WTC11 (cell line): ENCODE data around the gene HOXA10. TPM values are rescaled to one million over a fixed set of nuclear protein-coding genes. Genes with fewer than 3 reads are reported as not detected.
A peak's percentile ranks its signal among the peaks of the same experiment; 100 is the strongest.

Experiments used
- ATAC-seq: fragments of 200-7000 bp; cut with Tn5 transposase; 2 replicates; pipeline ENCODE4 v1.10.0; 2021; ENCODE audit warnings: mild to moderate bottlenecking, moderate library complexity
- CTCF ChIA-PET: fragments of 300-600 bp; sonication (Branson Sonifier 250); formaldehyde crosslinking; loops from one replicate; lab custom pipeline; 2021; ENCODE audit warnings: antibody characterized with exemption; lab: Charles Lee
- POLR2A ChIA-PET: fragments of 350-600 bp; sonication (Branson Sonifier 250); formaldehyde crosslinking; loops from one replicate; lab custom pipeline; 2021; ENCODE audit warnings: antibody characterized with exemption; lab: Charles Lee
- DNase-seq: peaks from one replicate; pipeline ENCODE4 v3.0.0; 2021; ENCODE audit warnings: low spot score
- H3K27ac Mint-ChIP-seq: 2 replicates; pipeline ENCODE4 v1.8.0; 2021; ENCODE audit warnings: mixed read lengths
- H3K27me3 Mint-ChIP-seq: 2 replicates; pipeline ENCODE4 v1.8.0; 2021; ENCODE audit warnings: low read depth, mild to moderate bottlenecking, moderate library complexity, mixed read lengths
- H3K36me3 Mint-ChIP-seq: 2 replicates; pipeline ENCODE4 v1.8.0; 2021; ENCODE audit warnings: mixed read lengths
- H3K4me1 Mint-ChIP-seq: 2 replicates; pipeline ENCODE4 v1.8.0; 2022; ENCODE audit warnings: mixed read lengths
- H3K4me3 Mint-ChIP-seq: 2 replicates; pipeline ENCODE4 v1.8.0; 2021; ENCODE audit warnings: mild to moderate bottlenecking, moderate library complexity, mixed read lengths
- H3K9me3 Mint-ChIP-seq: 2 replicates; pipeline ENCODE4 v1.8.0; 2021; ENCODE audit warnings: mixed read lengths
- CBFB ChIP-seq: sonication (generic); formaldehyde crosslinking; IDR thresholded peaks from 2 replicates; pipeline ENCODE4 v1.8.1; 2022; ENCODE audit warnings: mild to moderate bottlenecking, low read depth, missing genetic modification reagents
- ETV6 ChIP-seq: sonication (generic); formaldehyde crosslinking; IDR thresholded peaks from 2 replicates; pipeline ENCODE4 v1.8.1; 2022; ENCODE audit warnings: mild to moderate bottlenecking, missing genetic modification reagents
- FOXJ3 ChIP-seq: sonication (generic); formaldehyde crosslinking; IDR thresholded peaks from 2 replicates; pipeline ENCODE4 v1.9.0; 2021; ENCODE audit warnings: missing genetic modification reagents, mild to moderate bottlenecking, borderline replicate concordance
- HMGA2 ChIP-seq: fragments of 250-450 bp; sonication (Bioruptor Pico); IDR thresholded peaks from 2 replicates; pipeline ENCODE4 v1.4.0; 2021; ENCODE audit warnings: mild to moderate bottlenecking, moderate library complexity
- NR2C2 ChIP-seq: sonication (generic); formaldehyde crosslinking; IDR thresholded peaks from 2 replicates; pipeline ENCODE4 v1.8.0; 2022; ENCODE audit warnings: mild to moderate bottlenecking, missing genetic modification reagents
- TEAD1 ChIP-seq: sonication (generic); formaldehyde crosslinking; IDR thresholded peaks from 2 replicates; pipeline ENCODE4 v1.8.0; 2022; ENCODE audit warnings: mild to moderate bottlenecking, missing genetic modification reagents
- ZNF121 ChIP-seq: sonication (generic); formaldehyde crosslinking; IDR thresholded peaks from 2 replicates; pipeline ENCODE4 v1.8.0; 2023; ENCODE audit warnings: missing genetic modification reagents
- ZNF219 ChIP-seq: sonication (generic); formaldehyde crosslinking; IDR thresholded peaks from 2 replicates; pipeline ENCODE4 v1.8.0; 2023; ENCODE audit warnings: missing genetic modification reagents, mild to moderate bottlenecking, borderline replicate concordance
- total RNA-seq: library from RNA; stranded (reverse); gene quantifications from 3 replicates; pipeline ENCODE4 v1.2.3, GENCODE V29; 2021
- TF ChIP-seq, protein P1 (sequence below): fragments of 250-450 bp; sonication (Bioruptor Pico); IDR thresholded peaks from 2 replicates; pipeline ENCODE4 v1.9.0; 2021; ENCODE audit warnings: mild to moderate bottlenecking
- TF ChIP-seq, protein P2 (sequence below): sonication (generic); formaldehyde crosslinking; IDR thresholded peaks from 2 replicates; pipeline ENCODE4 v1.8.0; 2022; ENCODE audit warnings: missing genetic modification reagents
- TF ChIP-seq, protein P3 (sequence below): sonication (generic); formaldehyde crosslinking; IDR thresholded peaks from 2 replicates; pipeline ENCODE4 v1.8.0; 2022; ENCODE audit warnings: mild to moderate bottlenecking, missing genetic modification reagents
- TF ChIP-seq, protein P4 (sequence below): sonication (generic); formaldehyde crosslinking; IDR thresholded peaks from 2 replicates; pipeline ENCODE4 v1.8.1; 2022; ENCODE audit warnings: missing genetic modification reagents, borderline replicate concordance
- TF ChIP-seq, protein P5 (sequence below): sonication (generic); formaldehyde crosslinking; conservative IDR thresholded peaks from 2 replicates; pipeline ENCODE4 v1.8.1; 2023; ENCODE audit warnings: mild to moderate bottlenecking, low read depth, missing genetic modification reagents, moderate library complexity
- TF ChIP-seq, protein P6 (sequence below): sonication (generic); formaldehyde crosslinking; IDR thresholded peaks from 2 replicates; pipeline ENCODE4 v1.8.0; 2022; ENCODE audit warnings: mild to moderate bottlenecking, missing genetic modification reagents

The HOXA10 gene
- total RNA-seq, 1 experiment from 2014 or later, result 0.07 TPM

DNA sequence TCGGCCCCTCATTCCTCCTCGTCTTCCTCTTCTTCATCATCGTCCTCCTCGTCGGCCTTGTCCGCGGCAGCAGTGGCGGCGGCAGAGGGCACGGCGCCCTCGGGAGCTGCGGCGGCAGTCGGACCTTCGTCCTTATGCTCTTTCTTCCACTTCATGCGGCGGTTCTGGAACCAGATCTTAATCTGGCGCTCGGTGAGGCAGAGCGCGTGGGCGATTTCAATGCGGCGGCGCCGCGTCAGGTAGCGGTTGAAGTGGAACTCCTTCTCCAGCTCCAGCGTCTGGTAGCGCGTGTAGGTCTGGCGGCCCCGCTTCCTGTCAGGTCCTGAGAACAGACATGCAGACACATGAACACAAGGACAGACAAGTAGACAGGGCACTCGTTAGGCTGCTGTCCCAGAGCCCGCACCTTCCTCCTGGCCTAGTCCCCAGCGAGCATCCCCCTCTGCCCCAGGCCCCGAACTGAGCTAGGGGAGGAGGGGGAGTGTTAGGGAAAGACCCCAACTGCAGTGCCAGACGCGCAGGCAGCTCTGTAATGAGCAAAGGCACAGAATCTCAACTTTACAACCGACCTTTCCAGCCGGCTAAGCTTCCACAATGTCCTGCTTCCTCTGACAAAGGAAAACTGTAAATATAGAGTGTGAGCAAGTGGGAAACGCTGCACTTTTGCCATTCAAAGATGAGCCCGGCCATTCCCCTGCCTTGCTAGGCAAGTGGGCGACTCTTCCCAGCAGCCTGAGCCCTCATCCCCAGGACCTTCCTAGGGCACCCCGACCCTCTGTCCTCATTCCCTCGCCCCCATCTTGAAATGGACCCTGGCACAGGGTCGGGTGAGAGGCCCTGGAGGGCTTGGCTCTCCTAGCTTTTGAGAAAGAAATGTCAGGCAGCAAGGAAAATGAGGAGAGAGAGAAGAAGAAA lies 19.0 kb downstream of the HOXA10 start:
- no peaks in the 10 kb centered on the region for H3K9me3 Mint-ChIP-seq
- ChIA-PET CTCF (interaction anchor here (2.0 kb wide), 1 partner anchor 12 kb away, joined by 8 read pairs; the partner anchor contains the start of gene HOXA5), POLR2A (interaction anchor here (0.5 kb wide), 1 partner anchor 742 kb away, joined by 3 read pairs; no protein-coding TSS in a partner anchor)
- H3K4me1 Mint-ChIP-seq, result peaks cover 23% of the 10 kb centered on the region
- peaks cover 100% of the 10 kb centered on the region for H3K27me3 Mint-ChIP-seq
- H3K4me3 Mint-ChIP-seq, result peak overlapping the region; percentile 53
- no peak for DNase-seq
- TF ChIP-seq, protein P1, sequence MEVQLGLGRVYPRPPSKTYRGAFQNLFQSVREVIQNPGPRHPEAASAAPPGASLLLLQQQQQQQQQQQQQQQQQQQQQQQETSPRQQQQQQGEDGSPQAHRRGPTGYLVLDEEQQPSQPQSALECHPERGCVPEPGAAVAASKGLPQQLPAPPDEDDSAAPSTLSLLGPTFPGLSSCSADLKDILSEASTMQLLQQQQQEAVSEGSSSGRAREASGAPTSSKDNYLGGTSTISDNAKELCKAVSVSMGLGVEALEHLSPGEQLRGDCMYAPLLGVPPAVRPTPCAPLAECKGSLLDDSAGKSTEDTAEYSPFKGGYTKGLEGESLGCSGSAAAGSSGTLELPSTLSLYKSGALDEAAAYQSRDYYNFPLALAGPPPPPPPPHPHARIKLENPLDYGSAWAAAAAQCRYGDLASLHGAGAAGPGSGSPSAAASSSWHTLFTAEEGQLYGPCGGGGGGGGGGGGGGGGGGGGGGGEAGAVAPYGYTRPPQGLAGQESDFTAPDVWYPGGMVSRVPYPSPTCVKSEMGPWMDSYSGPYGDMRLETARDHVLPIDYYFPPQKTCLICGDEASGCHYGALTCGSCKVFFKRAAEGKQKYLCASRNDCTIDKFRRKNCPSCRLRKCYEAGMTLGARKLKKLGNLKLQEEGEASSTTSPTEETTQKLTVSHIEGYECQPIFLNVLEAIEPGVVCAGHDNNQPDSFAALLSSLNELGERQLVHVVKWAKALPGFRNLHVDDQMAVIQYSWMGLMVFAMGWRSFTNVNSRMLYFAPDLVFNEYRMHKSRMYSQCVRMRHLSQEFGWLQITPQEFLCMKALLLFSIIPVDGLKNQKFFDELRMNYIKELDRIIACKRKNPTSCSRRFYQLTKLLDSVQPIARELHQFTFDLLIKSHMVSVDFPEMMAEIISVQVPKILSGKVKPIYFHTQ, result no peak
- TF ChIP-seq, protein P2, sequence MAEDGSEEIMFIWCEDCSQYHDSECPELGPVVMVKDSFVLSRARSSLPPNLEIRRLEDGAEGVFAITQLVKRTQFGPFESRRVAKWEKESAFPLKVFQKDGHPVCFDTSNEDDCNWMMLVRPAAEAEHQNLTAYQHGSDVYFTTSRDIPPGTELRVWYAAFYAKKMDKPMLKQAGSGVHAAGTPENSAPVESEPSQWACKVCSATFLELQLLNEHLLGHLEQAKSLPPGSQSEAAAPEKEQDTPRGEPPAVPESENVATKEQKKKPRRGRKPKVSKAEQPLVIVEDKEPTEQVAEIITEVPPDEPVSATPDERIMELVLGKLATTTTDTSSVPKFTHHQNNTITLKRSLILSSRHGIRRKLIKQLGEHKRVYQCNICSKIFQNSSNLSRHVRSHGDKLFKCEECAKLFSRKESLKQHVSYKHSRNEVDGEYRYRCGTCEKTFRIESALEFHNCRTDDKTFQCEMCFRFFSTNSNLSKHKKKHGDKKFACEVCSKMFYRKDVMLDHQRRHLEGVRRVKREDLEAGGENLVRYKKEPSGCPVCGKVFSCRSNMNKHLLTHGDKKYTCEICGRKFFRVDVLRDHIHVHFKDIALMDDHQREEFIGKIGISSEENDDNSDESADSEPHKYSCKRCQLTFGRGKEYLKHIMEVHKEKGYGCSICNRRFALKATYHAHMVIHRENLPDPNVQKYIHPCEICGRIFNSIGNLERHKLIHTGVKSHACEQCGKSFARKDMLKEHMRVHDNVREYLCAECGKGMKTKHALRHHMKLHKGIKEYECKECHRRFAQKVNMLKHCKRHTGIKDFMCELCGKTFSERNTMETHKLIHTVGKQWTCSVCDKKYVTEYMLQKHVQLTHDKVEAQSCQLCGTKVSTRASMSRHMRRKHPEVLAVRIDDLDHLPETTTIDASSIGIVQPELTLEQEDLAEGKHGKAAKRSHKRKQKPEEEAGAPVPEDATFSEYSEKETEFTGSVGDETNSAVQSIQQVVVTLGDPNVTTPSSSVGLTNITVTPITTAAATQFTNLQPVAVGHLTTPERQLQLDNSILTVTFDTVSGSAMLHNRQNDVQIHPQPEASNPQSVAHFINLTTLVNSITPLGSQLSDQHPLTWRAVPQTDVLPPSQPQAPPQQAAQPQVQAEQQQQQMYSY (CRISPR knock-in tag), result no peak
- no peak for TF ChIP-seq ZNF219
- TF ChIP-seq, protein P3, sequence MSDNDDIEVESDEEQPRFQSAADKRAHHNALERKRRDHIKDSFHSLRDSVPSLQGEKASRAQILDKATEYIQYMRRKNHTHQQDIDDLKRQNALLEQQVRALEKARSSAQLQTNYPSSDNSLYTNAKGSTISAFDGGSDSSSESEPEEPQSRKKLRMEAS (CRISPR knock-in tag), result no peak
- peaks cover 3% of the 10 kb centered on the region for H3K36me3 Mint-ChIP-seq
- H3K27ac Mint-ChIP-seq, result no peak overlapping the region
- ATAC-seq, result no peak

DNA sequence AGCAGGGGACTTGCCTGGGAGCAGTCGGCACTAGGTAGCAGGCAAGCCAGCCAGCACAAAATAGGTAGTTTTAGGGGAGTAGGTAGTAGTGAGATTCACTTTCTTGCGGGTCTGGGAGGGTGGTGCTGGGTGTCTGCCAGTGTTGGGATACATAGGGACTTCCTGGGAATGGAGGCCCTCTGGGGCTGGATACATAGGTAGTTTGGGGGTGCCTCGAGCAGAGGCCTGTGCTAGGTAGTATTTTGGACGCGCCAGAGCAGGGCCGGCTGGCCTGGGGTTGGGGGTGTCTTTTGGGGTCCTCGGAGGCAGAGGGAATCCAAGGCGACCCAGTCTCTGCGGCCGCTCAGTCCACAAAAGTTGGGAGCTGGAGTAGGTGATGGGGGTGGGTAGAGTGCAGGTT lies 19.8 kb downstream of the HOXA10 start:
- H3K27ac Mint-ChIP-seq, result no peak overlapping the region
- H3K4me1 Mint-ChIP-seq, result peaks cover 23% of the 10 kb centered on the region
- POLR2A ChIA-PET, result no interaction called here
- H3K36me3 Mint-ChIP-seq, result peaks cover 3% of the 10 kb centered on the region
- H3K4me3 Mint-ChIP-seq, result no peak overlapping the region
- H3K9me3 Mint-ChIP-seq, result no peaks in the 10 kb centered on the region
- TF ChIP-seq, protein P4, sequence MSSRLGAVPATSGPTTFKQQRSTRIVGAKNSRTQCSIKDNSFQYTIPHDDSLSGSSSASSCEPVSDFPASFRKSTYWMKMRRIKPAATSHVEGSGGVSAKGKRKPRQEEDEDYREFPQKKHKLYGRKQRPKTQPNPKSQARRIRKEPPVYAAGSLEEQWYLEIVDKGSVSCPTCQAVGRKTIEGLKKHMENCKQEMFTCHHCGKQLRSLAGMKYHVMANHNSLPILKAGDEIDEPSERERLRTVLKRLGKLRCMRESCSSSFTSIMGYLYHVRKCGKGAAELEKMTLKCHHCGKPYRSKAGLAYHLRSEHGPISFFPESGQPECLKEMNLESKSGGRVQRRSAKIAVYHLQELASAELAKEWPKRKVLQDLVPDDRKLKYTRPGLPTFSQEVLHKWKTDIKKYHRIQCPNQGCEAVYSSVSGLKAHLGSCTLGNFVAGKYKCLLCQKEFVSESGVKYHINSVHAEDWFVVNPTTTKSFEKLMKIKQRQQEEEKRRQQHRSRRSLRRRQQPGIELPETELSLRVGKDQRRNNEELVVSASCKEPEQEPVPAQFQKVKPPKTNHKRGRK, result no peak
- CTCF ChIA-PET, result interaction anchor here (0.9 to 2.0 kb wide), 2 partner anchors 11 to 25 kb away, joined by 4 to 8 read pairs; partner anchors contain the start of gene HOXA5
- no peak for ATAC-seq
- DNase-seq, result no peak
- H3K27me3 Mint-ChIP-seq, result peaks cover 100% of the 10 kb centered on the region

DNA sequence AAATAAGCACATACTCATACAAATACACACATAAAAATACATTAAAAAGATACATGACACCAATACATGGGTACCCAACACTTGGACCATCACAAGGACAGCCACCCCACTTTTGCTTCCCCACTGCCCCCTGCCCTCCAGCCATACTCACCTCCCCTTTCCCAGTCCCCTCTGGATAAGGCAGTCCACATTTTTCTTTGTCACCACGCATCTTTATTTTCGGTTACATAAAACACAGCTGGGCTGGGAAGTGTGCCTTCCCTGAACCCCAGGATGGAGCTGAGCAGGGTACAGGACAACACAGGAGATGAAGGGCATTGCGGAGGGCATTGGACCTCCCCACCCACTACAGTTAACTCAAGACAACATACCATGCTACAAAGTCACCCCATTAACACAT lies 20.6 kb downstream of the HOXA10 start:
- H3K9me3 Mint-ChIP-seq, result no peaks in the 10 kb centered on the region
- H3K27ac Mint-ChIP-seq, result no peak overlapping the region
- peaks cover 3% of the 10 kb centered on the region for H3K36me3 Mint-ChIP-seq
- ChIA-PET CTCF (interaction anchor here (0.9 to 4.0 kb wide), 4 partner anchors 8 to 26 kb away, joined by 4 to 74 read pairs (median 11); partner anchors contain the start of gene HOXA5), POLR2A (no interaction called here)
- DNase-seq (no peak), ATAC-seq (no peak)
- peaks cover 24% of the 10 kb centered on the region for H3K4me1 Mint-ChIP-seq
- H3K27me3 Mint-ChIP-seq, result peaks cover 100% of the 10 kb centered on the region
- no peak overlapping the region for H3K4me3 Mint-ChIP-seq
- TF ChIP-seq, protein P5, sequence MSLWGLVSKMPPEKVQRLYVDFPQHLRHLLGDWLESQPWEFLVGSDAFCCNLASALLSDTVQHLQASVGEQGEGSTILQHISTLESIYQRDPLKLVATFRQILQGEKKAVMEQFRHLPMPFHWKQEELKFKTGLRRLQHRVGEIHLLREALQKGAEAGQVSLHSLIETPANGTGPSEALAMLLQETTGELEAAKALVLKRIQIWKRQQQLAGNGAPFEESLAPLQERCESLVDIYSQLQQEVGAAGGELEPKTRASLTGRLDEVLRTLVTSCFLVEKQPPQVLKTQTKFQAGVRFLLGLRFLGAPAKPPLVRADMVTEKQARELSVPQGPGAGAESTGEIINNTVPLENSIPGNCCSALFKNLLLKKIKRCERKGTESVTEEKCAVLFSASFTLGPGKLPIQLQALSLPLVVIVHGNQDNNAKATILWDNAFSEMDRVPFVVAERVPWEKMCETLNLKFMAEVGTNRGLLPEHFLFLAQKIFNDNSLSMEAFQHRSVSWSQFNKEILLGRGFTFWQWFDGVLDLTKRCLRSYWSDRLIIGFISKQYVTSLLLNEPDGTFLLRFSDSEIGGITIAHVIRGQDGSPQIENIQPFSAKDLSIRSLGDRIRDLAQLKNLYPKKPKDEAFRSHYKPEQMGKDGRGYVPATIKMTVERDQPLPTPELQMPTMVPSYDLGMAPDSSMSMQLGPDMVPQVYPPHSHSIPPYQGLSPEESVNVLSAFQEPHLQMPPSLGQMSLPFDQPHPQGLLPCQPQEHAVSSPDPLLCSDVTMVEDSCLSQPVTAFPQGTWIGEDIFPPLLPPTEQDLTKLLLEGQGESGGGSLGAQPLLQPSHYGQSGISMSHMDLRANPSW (CRISPR knock-in tag), result no peak
- TF ChIP-seq FOXJ3 (CRISPR knock-in tag), result no peak
- TF ChIP-seq ZNF219, result no peak
- no peak for TF ChIP-seq HMGA2
- TF ChIP-seq TEAD1 (CRISPR knock-in tag), result no peak
- TF ChIP-seq, protein P6, sequence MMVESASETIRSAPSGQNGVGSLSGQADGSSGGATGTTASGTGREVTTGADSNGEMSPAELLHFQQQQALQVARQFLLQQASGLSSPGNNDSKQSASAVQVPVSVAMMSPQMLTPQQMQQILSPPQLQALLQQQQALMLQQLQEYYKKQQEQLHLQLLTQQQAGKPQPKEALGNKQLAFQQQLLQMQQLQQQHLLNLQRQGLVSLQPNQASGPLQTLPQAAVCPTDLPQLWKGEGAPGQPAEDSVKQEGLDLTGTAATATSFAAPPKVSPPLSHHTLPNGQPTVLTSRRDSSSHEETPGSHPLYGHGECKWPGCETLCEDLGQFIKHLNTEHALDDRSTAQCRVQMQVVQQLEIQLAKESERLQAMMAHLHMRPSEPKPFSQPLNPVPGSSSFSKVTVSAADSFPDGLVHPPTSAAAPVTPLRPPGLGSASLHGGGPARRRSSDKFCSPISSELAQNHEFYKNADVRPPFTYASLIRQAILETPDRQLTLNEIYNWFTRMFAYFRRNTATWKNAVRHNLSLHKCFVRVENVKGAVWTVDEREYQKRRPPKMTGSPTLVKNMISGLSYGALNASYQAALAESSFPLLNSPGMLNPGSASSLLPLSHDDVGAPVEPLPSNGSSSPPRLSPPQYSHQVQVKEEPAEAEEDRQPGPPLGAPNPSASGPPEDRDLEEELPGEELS (CRISPR knock-in tag), result no peak
- TF ChIP-seq NR2C2 (CRISPR knock-in tag), result no peak
- no peak for TF ChIP-seq CBFB
- no peak for TF ChIP-seq ZNF121 (CRISPR knock-in tag)
- TF ChIP-seq, protein P4, result no peak
- no peak for TF ChIP-seq ETV6
